Right lobe of liver (tissue), 4 donors: Measurements from ENCODE around the gene MORC3.

Source experiments
- CTCF ChIP-seq, 4 donors: fragments of 200-600 bp in 3 of 4; fragments of 450-650 bp in 1 of 4; IDR thresholded peaks; one replicate each; pipeline versions ENCODE4 v1.5.1 to v1.8.0; 2016 to 2022; ENCODE audit warnings: antibody characterized with exemption in 4 of 4, mild to moderate bottlenecking in 2 of 4
- POLR2A ChIP-seq: fragments of 450-650 bp; IDR thresholded peaks from one replicate; pipeline ENCODE4 v1.6.1; 2017; ENCODE audit warnings: antibody characterized with exemption, mild to moderate bottlenecking
- donor health status: DM: no; HTN: no; CAD: no.
- donor health status: DM: no; HTN: no; CAD: no.
- donor health status: DM: no; HTN: yes; CAD: no.

GRCh38 chr21:36422279-36423098 lies 102.5 kb downstream of the MORC3 start:
- TF ChIP-seq CTCF (IDR thresholded peaks at IDR 0.05) (peak; percentile 64 to 84 (median 76)), POLR2A (no peak)
